Kasumi-1 (cell line): ENCODE data around the gene ZNF778.
"Not testable (repeated sequence)": the region's sequence is repeated elsewhere in the genome, so short reads cannot be mapped to it uniquely, and the experiment has no call there.

ENCODE experiments used
- DNase-seq, 2 experiments: peaks; one replicate each; lab custom pipeline; 2025; lab: John Stamatoyannopoulos, UW

ZNF778 gene

DNA sequence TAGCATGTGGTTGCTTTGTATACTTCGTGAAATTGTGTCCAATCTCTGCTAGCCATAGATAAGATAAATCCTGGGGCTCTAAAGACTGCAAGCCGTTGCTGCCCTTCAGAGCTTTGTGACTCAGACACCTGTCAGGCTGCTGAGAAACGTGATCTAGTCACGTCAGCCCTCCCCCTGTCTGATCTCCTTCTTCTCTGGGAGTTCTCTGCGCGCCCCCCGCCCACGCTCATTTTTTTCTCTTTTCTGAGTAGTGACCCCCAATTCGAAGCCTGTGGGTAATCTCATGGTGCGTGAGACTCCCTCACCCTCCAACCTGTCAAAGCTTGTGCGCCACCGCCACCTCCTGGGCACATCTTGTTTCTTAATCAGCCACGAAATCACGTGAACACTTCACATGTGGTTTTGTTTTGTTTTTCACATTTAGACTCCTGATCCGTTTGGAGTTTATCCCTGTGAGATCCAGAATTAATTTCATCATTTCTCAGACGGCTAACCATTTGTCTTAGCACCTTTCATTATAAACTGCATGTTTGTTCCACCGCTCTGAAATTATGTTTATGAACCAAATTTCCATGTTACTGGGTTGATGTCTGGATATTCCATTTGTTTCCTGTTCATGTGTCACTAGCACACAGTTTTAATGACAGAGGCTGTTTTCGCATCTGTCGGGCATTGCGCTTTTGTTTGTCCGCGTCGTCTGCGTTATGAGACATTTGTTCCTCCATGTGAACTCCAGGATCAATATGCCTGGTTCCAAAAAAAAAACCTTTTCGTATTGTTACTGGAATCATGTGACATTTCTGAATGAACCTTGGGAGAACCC, 977 bp upstream of the ZNF778 start:
- peak; percentile 83 to 89 for DNase-seq

DNA sequence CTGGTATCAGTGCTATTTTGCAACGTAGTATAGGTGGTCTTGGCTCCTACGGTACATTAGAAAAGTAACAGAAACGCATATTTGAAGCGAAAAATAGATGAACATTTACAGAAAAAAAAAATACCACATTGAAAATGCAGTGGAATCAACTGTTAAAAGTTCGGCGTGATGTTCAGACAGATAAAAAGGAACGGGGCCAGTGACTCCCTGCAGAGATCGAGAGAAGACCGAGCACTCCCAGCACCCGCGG, 440 bp upstream of the ZNF778 start:
- DNase-seq, result no peak

DNA sequence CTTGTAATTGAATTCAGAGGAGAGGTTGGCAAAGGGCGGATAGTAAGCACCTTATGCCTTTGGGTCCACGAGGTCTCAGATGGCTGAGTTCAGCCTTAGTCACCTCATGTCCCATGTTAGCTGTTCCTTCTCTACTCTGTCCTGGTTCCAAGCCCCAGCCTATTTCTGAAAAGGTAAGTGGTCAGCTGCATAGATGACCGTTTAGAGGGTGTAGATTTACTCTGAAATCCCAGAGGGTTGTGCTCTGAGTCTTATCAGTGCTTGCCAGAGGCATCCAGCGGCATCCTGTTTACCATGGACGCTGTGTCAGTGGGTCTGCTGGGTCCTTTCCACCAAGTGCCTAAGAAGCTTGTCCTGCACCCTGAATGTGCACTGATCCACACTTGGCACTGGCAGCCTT, 1.9 kb downstream of the ZNF778 start:
- no peak for DNase-seq

DNA sequence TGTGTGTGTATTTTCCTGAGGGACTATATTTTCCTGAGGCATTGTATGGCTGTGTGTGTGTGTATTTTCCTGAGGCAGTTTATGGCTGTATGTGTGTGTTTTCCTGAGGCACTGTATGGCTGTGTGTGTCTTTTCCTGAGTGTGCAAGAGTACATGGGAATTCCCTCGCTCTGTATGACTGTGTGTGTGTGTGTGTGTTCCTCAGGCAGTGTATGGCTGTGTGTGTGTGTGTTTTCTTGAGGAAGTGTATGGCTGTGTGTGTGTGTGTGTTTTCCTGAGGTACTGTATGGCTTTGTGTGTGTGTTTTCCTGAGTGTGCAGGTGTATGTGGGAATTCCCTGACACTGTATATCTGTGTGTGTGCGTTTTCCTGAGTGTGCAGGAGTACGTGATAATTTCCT, 4.1 kb downstream of the ZNF778 start:
- no peak for DNase-seq

DNA sequence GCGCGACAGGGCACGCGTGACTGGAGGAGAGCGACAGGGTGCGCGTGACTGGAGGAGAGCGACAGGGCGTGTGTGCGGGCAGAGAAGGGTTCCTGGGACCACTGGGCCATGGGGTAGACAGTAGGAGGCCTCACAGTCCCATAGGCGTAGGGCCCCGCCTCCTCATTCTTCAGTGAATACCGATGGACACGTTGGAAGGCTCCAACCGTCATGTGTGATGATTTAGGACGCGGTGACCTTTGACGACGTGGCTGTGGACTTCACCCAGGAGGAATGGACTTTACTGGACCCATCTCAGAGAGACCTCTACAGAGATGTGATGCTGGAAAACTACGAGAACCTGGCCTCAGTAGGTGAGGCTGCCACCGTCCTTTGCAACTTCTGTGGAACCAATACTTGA, 5.4 kb downstream of the ZNF778 start:
- DNase-seq, result no peak

DNA sequence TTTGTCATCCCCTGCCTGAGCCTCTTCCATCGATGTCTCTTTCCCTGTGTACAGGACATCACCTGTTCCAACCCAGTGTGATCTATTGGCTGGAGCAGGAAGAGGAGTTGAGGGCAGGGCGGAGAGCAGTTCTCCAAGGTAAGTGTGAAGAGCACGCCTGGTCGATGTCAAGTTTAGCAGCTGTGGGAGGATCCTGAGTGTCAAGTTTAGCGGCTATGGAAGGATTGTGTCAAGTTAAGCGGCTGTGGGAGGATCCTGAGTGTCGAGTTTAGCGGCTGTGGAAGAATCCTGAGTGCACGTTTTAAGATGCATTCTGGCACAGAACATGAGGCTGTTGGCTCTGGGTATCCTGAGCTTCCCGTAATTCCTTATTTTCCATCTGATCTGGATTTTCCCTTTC, 7.2 kb downstream of the ZNF778 start:
- DNase-seq, result no peak

DNA sequence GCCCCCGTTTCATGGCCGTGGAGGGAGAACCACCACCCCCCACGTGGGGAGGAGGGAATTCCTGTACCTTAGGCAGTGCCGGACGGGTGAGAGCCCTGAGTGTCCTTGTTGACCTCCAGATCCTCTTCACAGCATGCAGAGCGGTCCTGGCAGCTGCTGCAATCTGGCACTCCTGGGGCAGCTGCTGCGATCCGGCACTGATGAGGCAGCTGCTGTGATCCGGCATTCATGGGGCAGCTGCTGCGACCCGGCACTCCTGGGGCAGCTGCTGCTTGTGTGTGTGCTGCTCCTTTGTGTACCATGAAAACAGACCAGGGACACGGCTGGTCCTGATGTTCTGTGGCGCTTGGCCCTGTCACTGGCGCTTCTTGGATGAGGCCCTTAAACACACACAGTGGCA, 12.8 kb downstream of the ZNF778 start:
- DNase-seq, result no peak

DNA sequence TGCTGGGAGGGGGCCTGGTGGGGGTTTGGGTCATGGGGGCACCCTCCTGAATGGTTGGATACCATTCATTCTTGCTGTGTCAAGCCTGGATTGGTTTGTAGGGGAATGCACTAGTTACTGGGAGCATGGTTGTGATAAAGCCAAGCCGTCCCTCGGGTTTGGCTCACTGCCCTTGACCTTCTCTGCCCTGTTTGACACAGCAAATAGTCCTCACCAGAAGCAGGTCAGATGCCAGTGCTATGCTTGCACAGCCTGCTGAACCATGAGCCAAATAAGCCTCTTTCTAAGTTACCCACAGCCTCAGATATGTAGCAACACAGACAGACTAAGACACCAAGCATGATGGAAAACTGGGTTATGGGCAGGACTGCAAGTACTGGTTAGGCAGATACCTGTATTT, 14.6 kb downstream of the ZNF778 start:
- no peak for DNase-seq

DNA sequence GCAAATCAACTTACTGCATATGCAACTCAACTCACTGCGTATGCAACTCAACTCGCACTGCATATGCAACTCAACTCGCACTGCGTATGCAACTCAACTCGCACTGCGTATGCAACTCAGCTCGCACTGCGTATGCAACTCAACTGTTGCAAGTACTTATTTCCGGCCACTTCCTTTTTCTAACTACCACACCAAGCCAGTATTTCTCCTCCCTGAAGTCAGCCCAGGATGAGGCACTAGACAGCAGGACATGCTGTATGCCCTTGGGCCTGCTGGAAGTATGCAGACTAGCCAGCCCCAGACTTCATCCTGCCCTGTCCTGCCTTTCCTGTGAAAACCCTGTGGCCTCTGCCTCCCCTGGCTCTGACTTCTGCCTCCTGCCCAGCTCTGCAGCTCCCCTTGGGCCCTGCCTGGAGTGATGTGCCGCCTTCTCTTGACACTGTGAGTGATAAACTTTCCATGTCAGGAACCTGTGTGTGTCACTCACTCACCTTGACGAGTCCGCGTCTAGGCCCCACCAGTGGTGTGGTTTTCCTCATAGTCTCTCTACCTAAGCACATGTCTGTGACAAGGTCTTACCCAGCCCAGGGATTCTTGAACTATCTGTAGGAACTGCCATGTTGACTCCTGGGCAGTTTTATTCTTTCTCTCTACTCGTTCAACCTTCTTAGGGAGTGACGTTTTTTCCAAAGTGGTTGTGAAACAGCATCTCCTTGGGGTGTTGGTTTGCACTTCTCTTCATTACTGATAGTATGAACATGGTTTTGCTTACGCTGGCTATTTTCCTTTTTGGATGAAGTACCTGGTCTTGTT, 16.4 kb downstream of the ZNF778 start:
- DNase-seq, result peak; percentile 84 to 85

DNA sequence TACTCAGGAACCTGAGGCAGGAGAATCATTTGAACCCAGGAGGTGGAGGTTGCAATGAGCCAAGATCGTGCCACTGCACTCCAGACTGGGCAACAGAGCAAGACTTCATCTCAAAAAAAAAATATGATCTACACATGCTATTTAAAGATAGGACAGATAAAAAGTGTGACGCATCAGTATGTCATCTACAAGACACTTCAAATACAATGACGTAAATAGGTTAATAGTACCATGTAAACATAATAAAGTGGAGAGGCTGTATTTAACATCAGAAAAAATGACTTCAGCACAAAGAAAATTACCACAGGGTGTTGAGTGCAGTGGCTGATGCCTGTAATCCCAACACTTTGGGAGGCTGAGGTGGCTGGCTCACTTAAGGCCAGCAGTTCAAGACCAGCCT, 20.2 kb downstream of the ZNF778 start:
- DNase-seq, result no peak

DNA sequence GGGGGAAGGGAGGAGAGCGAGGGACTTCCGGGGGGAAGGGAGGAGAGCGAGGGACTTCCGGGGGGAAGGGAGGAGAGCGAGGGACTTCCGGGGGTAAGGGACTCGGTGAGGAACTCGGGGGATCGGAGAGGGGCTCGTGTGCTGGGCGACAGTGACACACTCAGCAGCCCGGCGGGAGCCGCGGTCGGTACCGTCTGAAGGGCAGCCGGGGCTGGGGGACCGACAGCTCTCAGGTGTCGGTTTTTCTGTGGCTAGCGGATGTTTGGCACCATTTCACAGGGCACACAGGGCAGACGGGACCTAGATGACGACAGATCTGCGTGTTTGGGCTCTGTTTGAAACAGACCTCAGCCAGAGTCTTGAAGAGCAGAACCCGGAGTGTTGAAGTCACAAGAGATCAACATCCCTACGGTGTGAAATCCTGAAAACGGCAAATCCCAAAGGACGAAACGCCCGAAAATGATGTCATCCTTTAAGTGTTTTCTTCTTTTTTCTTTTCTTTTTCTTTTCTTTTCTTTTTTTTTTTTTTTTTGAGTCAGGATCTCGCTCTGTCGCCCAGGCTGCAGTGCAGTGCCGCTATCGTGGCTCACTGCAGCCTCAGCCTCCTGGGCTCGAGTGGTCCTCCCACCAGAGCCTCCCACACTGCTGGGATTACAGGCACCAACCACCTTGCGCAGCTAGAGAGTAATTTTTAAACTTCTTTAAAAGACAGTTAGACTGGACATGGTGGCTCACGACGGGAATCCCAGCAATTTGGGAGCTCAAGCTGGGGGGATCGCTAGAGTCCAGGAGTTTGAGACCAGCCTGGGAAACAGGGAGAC, 23.9 kb downstream of the ZNF778 start:
- peak; percentile 81 to 89 for DNase-seq

DNA sequence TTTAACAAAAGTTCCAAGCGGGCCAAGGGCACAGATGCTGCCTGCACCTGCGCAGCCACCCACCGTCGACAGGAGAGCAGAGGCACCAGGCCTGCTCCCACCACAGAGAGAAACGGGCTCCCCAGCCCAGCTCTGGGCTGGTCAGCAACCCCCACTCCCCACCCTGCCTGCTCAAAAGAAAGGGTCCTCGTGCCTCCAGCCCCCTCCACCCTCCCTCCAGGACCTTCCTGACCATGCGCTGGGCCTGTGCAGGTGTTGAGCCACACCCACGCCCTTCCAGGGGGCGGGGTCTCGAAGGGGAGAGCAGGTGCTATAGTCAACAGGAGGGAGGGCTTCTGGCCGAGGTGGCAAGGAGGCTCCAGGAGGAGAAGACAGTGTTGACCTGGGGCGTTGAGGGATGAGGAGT, 25.3 kb downstream of the ZNF778 start:
- DNase-seq, result no peak

DNA sequence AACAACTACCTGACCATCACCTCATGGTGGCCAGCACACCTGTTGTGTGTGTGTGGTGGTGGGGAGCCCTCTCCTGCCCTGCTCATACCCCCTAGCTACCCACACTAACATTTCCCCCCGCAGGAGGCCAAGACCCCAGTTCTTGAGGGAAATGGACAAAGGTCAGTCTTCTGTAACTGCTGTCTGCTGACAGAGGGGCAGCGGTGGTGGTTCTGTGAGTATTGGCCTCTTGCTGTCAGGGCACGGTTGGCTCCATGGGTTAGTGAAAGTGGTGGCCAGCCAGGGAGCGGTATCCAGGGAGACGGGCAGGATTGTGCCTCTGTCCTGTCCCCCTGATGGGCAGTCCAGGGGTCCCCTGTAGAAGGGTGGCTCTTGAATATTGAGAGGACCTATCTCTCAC, 26.2 kb downstream of the ZNF778 start:
- DNase-seq, result no peak

DNA sequence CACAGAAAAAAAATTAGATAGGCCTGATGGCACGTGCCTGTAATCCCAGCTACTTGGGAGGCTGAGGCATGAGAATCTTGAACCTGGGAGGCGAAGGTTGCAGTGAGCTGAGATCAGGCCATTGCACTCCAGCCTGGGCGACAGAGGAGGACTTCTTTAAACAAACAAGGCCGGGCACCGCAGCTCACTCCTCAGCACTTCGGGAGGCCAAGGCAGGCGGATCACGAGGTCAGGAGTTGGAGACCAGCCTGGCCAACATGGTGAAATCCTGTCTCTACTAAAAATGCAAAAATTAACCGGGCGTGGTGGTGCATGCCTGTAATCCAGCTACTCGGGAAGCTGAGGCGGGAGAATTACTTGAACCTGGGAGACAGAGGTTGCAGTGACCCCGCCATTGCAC, 26.8 kb downstream of the ZNF778 start:
- DNase-seq, result not testable (repeated sequence)

DNA sequence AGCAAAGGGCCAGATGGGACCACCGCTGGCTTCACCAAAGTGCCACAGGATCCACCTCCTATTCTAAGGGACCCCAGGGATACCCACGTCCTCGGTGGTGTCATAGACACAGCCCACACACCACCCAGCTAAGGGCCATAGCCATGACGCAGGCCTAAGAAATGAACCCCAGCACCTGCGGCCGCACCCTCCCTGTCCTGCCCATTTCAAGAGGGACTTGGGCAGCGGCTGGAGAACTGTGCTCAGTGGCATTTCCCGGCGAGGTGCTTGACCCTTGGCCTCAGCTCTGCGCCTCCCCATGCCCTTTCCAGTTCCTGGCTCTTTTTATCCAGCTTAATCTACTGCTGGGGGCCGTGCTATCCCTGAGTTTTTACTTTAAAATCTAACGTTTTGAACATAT, 27.3 kb downstream of the ZNF778 start:
- no peak for DNase-seq

DNA sequence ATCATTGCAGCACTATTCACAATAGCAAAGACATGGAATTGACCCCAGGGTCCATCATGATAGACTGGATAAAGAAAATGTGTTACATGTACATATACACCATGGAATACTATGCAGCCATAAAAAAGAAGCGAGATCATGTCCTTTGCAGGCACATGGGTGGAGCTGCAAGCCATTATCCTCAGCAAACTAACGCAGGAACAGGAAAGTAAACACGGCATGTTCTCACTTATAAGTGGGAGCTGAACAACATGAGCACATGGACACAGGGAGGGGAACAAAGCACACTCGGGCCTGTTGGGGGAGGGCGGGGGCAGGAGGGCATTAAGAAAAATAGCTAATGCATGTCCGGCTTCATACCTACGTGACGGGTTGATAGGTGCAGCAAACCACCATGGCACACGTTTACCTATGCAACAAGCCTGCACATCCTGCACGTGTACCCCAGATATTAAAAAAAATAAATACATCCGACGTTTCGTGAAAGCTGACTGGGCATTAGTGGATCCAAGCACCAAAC, 28.9 kb downstream of the ZNF778 start:
- DNase-seq, result no peak

DNA sequence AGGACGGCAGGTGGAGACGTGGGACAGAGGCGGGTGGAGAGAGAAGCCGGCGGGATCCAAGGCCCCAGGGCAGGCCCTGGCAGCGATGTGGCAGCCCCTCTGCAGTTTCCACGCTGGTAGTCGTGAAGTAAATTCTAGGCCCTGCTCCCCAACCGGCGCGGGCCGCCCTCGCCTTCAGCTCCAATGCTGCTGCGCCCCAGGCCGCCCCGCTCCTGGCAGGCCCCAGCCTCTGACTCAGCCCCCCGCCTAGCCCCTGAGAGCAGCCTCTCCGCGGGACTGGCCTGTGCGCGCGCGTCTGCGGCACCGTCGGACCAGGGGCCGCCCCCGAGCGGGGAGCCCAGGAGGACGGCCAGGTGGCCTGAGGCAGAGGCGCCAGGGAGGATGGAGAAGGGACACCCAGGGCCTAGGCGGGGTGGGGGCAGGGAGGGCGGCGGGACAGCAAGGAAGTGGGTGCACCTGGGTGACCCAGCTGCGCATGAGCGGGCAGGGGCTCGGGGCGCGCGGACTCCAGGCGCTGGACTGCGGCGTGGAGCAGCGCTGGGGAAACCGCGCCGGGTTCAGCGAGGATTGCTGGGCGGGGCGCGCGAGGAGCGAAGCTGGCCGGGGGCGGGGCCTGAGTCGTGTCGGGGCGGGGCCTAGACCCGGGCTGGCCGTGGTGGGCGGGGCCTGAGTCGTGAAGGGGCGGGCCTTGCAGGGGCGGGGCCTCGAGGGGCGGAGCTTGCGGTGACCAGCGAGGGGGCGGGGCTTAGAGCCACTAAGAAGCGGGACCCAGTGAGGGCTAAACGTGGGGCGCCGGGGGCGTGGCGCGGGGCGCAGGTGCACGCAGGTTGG, 29.6 kb downstream of the ZNF778 start:
- DNase-seq, result peak in 1 of 2 experiments; percentile 22

DNA sequence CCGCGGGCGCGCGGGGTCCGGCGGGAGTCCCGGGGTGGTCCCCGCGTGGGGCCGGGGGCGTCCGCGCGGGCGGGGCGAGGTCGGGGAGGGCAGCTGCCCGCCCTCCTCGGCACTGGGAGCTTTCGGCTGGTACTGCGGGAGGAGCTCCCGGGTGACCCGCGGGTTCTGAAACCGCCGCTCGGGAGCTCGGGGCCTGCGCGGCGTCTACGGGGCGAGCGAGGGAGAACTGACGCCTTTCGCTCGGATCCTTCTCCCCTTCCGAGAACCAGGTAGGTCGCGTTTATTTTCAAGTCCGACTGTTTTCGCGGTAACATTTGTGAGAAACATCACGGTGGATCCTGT, 30.2 kb downstream of the ZNF778 start:
- not testable (repeated sequence) for DNase-seq

DNA sequence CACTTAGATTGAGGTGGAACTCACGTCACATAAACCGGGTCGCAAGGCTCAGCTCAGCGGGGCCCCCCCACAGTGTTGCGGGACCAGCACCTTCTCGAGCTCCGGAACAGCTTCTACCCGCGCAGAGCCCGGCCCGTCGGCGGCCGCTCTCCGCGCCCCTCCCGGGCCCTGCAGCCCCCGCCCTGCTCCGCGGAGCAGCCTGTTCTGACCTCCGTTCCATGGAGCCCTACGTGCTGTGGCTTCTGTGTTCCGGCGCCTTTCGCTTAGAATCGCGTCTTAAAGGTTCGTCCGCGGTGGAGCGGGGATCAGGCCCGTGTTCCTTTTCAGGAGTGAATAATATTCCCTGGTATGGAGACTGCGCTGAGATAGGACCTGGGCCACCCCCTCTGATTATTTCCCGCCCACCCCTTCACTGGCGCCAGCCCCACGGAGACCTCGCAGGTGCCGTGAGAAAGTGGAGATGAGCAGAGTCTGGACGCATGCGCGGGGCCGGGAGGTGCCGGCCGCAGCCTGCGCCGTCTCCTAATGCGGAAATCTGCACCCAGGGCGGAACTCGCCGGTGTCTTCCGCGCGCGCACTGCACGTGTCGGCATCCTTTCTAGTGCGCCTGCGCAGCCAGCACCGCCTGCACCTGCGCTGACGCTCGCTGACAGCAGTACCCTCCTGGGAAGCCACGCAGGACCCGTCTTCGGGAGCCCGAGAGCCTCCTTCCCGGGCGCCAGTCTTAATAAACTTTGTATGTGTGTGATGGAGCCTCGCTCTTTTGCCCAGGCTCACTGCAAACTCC, 30.9 kb downstream of the ZNF778 start:
- no peak for DNase-seq

DNA sequence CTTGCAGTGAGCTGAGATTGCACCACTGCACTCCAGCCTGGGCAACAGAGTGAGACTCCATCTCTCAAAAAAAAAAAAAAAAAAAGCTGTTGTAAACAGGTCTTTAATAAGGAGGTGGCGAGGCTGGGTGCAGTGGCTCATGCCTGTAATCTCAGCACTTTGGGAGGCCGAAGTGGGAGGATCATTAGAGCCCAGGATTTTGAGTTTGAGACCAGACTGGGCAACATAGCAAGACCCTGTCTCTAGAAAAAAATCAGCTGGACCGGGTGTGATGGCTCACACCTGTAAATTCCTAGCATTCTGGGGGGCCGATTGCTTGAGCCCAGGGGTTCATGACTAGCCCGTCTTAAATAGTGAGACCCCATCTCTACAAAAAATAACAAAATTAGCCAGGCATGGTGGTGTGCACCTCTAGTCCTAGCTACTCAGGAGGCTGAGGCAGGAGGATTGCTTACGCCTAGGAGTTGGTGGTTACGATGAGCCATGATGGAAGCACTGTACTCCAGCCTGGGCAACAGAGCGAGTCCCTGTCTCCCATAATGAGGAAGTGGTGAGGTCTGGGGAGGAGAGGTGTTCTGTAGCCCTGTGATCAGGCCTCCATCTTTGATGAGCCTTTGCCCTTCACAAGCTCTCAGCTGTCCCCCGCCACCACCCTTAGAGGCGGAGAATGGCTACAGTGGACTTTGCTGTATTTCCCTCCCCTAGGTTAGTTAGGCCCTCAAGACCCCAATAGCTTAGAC, 36.2 kb downstream of the ZNF778 start:
- peak; percentile 25 to 27 for DNase-seq
